ENCODE results near the gene ANKRD12. TPM values are rescaled to one million over a fixed set of nuclear protein-coding genes. Genes with fewer than 3 reads are reported as not detected.

Gene ANKRD12
- total RNA-seq, 1 experiment from 2014 or later: 43.4 TPM

DNA sequence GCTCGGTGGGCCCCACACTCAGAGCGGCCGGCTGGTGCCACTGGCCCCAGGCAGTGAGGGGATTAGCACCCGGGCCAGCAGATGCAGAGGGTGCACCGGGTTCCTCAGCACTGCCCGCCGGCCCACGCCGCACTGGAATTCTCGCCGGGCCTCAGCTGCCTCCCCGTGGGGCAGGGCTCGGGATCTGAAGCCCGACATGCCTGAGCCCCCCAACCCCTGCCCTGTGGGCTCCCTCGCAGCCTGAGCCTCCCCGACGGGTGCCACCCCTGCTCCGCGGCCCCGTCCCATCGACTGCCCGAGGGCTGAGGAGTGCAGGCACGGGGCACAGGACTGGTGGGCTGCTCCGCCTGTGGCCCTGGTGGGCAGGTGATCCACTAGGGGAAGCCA, 160.4 kb downstream of the ANKRD12 start (continued):
- TF ChIP-seq USF2 (CRISPR knock-in tag; IDR thresholded peaks at IDR 0.05): no peak
- TF ChIP-seq GABPB1 (CRISPR knock-in tag; IDR thresholded peaks at IDR 0.05): no peak
- TF ChIP-seq, protein P1, sequence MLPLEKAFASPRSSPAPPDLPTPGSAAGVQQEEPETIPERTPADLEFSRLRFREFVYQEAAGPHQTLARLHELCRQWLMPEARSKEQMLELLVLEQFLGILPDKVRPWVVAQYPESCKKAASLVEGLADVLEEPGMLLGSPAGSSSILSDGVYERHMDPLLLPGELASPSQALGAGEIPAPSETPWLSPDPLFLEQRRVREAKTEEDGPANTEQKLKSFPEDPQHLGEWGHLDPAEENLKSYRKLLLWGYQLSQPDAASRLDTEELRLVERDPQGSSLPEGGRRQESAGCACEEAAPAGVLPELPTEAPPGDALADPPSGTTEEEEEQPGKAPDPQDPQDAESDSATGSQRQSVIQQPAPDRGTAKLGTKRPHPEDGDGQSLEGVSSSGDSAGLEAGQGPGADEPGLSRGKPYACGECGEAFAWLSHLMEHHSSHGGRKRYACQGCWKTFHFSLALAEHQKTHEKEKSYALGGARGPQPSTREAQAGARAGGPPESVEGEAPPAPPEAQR (CRISPR knock-in tag; IDR thresholded peaks at IDR 0.05): no peak
- TF ChIP-seq ZNF281 (CRISPR knock-in tag; IDR thresholded peaks at IDR 0.05): no peak
- TF ChIP-seq ELF4 (CRISPR knock-in tag; IDR thresholded peaks at IDR 0.05; ENCODE audit: low read depth): no peak

- peaks cover 15% of the 10 kb centered on the region for H3K36me3 Mint-ChIP-seq
- no peak overlapping the region for H3K4me3 Mint-ChIP-seq
- no peaks in the 10 kb centered on the region for H3K4me1 Mint-ChIP-seq
- CTCF ChIA-PET: no interaction called here
- ATAC-seq: no peak
- no peaks in the 10 kb centered on the region for H3K27me3 Mint-ChIP-seq (ENCODE audit: low read depth)
- H3K27ac Mint-ChIP-seq: no peak overlapping the region
- H3K9me3 Mint-ChIP-seq: peaks cover 17% of the 10 kb centered on the region
- DNase-seq (ENCODE audit: low spot score): no peak
- POLR2A ChIA-PET: no interaction called here
- TF ChIP-seq ZNF219 (CRISPR knock-in tag; IDR thresholded peaks at IDR 0.05; ENCODE audit: borderline replicate concordance) (no peak), GTF2I (CRISPR knock-in tag; conservative IDR thresholded peaks at IDR 0.05) (no peak), HMGA2 (CRISPR knock-in tag; IDR thresholded peaks at IDR 0.05) (no peak), E2F1 (CRISPR knock-in tag; IDR thresholded peaks at IDR 0.05) (no peak), JAZF1 (CRISPR knock-in tag; IDR thresholded peaks at IDR 0.05) (no peak), TCF7 (CRISPR knock-in tag; IDR thresholded peaks at IDR 0.05; ENCODE audit: low read depth) (no peak), ZNF281 (CRISPR knock-in tag; IDR thresholded peaks at IDR 0.05) (no peak), ETV6 (CRISPR knock-in tag; IDR thresholded peaks at IDR 0.05) (no peak), NFATC4 (CRISPR knock-in tag; IDR thresholded peaks at IDR 0.05) (no peak), SP1 (CRISPR knock-in tag; conservative IDR thresholded peaks at IDR 0.05) (no peak), ZNF263 (CRISPR knock-in tag; IDR thresholded peaks at IDR 0.05; ENCODE audit: low read depth) (no peak), PREB (CRISPR knock-in tag; IDR thresholded peaks at IDR 0.05; ENCODE audit: borderline replicate concordance) (no peak), STAT6 (CRISPR knock-in tag; conservative IDR thresholded peaks at IDR 0.05; ENCODE audit: low read depth) (no peak)
- TF ChIP-seq, protein P1 (CRISPR knock-in tag; IDR thresholded peaks at IDR 0.05): no peak
- TF ChIP-seq, protein P2, sequence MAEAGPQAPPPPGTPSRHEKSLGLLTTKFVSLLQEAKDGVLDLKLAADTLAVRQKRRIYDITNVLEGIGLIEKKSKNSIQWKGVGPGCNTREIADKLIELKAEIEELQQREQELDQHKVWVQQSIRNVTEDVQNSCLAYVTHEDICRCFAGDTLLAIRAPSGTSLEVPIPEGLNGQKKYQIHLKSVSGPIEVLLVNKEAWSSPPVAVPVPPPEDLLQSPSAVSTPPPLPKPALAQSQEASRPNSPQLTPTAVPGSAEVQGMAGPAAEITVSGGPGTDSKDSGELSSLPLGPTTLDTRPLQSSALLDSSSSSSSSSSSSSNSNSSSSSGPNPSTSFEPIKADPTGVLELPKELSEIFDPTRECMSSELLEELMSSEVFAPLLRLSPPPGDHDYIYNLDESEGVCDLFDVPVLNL (CRISPR knock-in tag; IDR thresholded peaks at IDR 0.05; ENCODE audit: borderline replicate concordance, low read depth): no peak
Observed at GRCh38 chr18:9304388-9305070, 167.9 kb downstream of the ANKRD12 start.
